HG02840 (cell line): ENCODE data around the gene KCNT1.

ENCODE experiments used
- ATAC-seq: cut with Tn5 transposase; IDR thresholded peaks from one replicate; pipeline ENCODE4 v1.9.1; 2021; ENCODE audit warnings: mild to moderate bottlenecking, moderate library complexity, moderate number of reproducible peaks; ENCODE audit not compliant: unreplicated experiment, low FRiP score

The KCNT1 gene

DNA sequence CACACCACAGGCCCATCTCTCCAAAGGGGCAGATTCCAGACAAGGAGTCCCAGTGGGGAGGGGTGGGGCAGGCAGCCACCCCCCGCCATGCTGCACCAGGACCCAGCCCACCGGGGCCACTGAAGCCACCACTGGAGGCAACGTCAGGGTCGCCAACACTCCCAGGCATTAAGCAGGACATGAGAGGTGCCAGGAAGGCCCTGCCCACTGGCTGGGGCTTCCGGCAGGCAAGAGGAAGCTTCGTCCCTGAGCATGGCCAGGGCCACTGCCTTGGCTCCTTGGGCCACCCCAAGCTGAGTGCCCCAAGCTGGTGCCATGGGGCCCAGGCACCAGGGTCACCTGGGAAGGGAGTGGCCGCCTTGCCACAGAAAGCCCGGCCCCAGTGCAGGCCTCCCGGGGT, 17.5 kb downstream of the KCNT1 start:
- ATAC-seq = no peak

- ATAC-seq = no peak
These were observed 20.4 kb downstream of the KCNT1 start for GRCh38 chr9:135722365-135722764.

- no peak for ATAC-seq
These were observed 22.3 kb downstream of the KCNT1 start for GRCh38 chr9:135724186-135724787.

DNA sequence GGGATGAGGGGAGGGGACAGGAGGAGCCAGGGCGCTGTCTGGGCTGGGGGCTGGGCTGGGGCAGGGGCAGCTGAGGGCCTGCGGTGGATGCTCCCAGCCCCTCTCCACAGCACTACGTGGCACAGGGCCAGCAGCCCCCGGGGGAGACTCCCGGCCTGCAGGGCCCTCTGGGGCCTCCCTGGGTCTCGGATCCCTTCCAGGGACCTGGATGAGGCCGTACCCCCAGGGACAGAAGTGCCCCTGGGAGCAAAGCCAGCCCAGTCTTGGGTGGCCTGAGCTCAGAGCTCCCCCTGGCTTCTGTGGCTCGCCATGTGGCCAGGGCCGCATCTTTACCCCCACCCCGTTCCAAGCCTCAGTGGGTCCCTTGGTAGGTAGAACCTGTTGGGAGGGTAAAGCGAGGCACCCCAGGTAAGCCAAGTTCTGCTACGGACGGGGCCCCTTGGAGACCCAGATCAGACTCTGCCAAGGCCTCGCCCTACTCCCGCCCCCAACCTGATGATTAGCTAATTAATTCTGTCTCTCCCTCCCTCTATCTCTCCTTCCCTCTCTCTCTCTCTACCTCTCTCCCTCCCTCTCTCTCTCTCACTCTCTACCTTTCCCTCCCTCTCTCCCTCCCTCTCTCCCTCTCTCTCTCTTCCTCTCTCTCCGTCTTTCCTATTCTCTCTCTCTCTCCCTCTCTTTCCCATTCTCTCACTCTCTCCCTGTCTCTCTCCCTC, 24.3 kb downstream of the KCNT1 start:
- ATAC-seq = no peak

GRCh38 chr9:135727257-135727875, 25.4 kb downstream of the KCNT1 start:
- no peak for ATAC-seq

- ATAC-seq = no peak
These were observed 26.6 kb downstream of the KCNT1 start for GRCh38 chr9:135728436-135729110.

- ATAC-seq = no peak
These were observed 27.5 kb downstream of the KCNT1 start for GRCh38 chr9:135729480-135729879.

DNA sequence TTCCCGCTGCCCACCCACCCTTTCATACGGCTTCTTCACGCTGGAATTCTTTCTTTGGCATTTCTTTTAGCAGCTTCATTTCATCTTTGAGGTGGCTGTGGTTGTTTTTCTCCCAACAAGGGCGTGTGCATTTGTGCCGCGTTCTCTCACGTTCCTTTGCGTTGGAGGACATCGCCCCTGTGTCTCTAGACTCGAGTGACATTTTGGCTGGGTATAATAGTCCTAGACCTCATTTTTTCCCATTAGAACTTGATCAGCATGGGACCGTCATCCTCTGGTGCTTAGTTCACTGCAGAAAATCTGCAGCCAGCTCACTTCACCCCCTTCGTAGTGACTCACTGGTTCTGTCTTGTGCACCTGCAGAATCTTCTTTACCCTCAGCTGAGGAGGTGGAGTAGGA, 29.5 kb downstream of the KCNT1 start:
- ATAC-seq = no peak

- no peak for ATAC-seq
These were observed 30.7 kb downstream of the KCNT1 start for GRCh38 chr9:135732569-135733257.

DNA sequence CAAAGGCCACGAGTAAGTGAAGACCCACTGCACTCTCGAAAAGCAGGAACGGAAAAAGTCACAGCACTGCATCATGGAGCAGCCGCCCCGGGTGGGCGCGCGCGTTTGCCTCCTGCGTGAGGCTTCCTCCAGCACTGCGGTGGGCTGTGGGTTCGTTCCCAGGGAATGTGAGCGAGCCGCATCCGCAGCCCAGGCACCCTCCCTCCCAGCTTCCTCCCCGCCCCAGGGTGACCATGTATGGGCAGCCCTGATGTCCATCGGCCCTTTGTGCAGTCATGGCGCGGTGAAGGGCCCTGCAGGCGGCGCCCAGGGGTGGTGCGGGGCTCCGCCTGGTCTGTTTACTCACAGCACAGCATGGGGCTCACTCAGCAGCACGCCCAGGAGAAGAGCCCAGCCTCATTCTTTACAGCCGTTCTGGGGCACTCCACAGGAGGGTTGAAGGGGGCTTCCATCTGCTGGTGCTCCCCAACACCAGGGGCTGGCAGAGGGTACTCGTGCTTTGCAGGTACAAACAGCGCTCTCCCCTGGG, 32.7 kb downstream of the KCNT1 start:
- no peak for ATAC-seq

DNA sequence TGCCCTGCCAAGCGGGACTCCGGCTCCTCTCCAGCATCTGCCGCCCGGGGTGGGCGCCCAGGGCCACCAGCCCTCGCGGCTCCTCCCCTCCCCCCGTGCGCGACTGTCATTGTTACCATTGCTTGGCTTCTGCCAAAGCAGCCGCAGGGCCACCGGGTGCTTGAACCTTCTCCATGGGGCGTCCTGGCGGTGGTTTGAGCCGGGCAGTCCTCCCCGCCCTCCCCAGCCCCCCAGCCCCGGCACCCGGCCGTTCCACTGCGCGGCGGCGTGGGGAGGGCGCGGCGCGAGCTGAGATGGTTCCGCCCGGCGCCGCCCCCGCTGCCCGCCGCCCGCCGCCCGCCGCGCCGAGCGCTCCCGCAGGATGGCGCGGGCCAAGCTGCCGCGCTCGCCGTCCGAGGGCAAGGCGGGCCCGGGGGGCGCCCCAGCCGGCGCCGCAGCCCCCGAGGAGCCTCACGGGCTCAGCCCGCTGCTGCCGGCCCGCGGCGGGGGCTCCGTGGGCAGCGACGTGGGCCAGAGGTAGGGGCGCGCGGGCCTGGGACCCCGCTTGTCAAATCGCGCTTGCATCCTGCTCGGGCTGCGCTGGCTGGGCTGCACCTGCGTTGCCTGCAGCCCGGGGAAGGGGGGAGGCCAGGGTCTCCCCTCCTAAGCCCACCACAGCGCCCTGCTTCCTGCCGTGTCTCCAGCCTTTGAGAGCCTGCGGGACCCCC, 34.4 kb downstream of the KCNT1 start:
- no peak for ATAC-seq

DNA sequence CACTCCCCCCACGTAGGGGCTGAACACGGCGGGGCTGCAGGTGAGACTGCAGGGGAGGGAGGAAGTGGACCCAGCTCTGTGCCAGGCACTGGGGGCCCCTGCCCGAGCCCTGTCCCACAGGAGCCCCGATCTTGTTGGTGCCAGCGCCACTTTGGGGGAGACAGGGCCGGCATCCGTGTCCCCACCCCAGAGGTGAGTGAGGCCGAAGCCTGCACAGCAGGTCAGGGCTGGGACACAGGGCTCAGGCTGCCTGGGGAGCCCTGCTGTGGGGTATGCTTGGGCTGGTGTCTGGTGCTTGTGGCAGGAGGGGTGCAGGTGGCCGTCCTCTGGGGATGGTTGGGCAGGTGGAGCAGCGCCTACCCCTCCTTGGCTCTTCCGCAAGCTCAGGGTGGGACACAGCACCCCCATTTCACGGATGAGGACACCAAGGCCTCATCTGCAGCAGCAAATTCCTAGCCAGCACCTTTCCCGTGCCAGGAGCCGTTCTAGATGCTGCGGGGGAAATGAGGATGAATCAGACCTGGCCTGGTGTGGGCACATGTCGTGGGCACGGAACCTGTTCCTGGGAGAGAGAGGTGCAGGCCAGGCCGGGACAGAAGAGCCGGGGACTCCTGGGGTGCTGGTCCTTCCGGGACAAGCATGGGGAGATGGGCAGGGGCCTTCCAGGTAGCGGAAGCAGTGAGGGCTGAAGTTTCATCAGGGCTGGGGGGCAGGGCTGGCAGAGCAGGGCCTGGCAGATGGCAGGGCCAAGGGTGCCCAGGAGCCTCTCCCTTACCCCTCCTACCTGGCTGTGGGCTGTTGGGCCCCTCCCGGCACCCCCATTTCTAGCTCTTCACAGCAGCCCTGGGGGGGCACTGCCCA, 35.2 kb downstream of the KCNT1 start:
- no peak for ATAC-seq

GRCh38 chr9:135737840-135738521, 36.0 kb downstream of the KCNT1 start:
- no peak for ATAC-seq

DNA sequence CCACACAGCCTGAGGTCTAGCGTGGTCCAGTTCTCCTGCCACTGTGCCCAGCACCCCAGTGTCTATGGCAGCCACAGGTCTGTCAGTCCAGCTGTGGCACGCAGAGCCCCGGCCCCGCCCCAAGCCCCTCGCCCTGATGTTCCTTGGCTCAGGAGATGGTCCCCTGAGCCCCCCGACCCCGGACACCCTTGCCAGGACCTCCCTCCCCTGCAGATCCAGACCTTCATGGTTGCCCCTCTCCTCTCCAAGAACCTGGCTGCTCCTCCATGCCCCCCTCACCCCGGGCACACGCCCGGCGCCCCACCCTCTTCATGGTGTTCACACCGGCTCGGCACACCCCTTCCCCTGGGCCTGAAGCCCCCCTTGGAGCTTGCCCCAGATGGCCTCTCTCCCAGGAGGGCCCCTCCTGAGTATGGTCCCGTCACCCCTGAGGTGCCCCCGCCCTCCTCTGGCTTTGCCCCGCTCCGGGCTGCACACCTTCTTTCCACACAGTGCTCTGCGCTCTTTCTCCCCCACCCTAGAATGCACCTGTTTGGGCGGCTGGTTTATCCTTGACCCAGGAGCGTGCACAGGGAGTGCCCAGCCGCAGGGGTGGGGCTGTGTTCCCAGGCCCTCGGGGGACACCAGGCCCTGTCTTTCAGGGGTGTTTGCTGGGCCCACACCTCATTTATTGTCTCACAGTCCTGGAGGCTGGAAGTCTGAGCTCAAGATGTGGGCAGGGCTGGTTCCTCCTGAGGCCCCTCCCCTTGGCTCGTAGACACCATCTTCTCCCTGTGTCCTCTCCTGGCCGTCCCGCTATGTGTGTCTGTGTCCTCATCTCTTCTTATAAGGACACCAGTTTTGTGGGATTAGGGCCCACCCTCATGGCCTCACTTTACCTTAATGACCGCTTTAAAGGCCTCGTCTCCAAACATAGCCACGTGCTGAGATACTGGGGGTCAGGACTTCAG, 37.6 kb downstream of the KCNT1 start:
- ATAC-seq = no peak

DNA sequence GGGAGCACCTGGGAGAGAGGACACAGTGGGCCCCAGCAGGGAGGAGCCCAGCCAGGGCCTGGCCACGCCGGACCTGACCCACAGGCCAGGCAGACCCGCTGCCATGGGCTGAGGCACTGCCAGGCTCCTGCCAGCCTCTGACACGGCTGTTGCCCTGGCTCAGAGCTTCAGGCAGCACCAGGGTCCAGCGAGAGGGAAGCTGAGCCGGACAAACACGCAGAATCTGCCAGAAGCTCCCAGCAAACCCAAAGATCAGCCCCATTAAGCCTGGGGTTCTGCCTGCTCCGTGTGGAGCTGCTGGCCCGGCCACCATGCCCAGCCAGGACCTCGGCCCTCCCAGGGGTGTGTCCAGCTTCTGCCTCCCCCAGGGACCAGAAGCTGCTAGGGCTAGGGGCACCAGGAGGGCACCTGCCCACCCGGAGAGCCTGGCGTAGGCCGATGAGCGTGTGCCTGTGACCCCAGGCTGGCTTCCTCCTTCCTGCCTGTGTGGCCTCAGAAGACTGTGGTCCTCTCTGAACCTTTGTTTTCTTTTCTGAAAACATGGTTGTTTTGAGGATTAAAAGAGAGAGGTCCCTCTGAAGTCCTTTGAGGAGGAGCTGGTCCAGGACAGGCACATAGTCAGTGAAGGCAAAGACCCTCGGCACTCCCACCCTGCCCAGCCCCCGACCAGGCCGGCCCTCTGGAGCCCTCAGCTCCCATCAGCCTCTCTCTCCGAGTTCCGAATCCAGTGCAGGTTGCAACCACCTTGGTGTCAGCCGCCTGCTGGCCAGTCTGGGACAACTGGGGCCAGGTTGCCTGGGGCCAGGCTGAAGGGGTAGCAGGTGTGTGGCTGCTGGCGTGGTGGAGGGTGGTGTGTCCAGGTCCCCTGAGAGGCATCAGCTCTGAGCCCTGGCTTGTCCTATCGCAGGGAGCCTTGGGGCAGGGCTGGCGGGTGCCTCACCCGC, 39.6 kb downstream of the KCNT1 start:
- ATAC-seq = no peak

GRCh38 chr9:135743021-135743420, 41.0 kb downstream of the KCNT1 start:
- no peak for ATAC-seq
